ENCODE results near the gene MOK.

MOK gene

DNA sequence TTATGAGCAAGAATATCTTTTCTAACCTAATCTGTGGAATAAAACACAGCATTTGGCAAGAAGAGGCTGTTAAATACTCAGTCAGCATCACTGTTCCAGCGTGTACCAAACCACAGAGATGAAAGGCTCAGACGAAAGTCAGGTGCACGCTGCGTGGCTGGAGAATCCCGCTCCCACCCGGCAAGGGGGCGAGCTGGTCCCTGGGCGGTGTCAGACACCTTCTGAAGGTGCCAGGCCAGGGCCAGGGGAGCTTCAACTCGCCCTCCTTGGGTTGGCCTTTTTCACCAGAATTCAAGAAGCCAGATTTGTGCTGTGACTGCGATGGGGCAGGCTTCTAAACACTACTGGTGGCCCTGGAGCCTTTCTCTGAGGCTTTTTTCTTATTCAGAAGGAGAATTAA is 92.1 kb downstream of the MOK start:
- no peak overlapping the region for H3K4me3 ChIP-seq (ENCODE audit: low read length)
- TF ChIP-seq, protein P1, sequence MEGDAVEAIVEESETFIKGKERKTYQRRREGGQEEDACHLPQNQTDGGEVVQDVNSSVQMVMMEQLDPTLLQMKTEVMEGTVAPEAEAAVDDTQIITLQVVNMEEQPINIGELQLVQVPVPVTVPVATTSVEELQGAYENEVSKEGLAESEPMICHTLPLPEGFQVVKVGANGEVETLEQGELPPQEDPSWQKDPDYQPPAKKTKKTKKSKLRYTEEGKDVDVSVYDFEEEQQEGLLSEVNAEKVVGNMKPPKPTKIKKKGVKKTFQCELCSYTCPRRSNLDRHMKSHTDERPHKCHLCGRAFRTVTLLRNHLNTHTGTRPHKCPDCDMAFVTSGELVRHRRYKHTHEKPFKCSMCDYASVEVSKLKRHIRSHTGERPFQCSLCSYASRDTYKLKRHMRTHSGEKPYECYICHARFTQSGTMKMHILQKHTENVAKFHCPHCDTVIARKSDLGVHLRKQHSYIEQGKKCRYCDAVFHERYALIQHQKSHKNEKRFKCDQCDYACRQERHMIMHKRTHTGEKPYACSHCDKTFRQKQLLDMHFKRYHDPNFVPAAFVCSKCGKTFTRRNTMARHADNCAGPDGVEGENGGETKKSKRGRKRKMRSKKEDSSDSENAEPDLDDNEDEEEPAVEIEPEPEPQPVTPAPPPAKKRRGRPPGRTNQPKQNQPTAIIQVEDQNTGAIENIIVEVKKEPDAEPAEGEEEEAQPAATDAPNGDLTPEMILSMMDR (conservative IDR thresholded peaks at IDR 0.05; ENCODE audit: low read length) = no peak
- no peak for DNase-seq (ENCODE audit: low read depth)

DNA sequence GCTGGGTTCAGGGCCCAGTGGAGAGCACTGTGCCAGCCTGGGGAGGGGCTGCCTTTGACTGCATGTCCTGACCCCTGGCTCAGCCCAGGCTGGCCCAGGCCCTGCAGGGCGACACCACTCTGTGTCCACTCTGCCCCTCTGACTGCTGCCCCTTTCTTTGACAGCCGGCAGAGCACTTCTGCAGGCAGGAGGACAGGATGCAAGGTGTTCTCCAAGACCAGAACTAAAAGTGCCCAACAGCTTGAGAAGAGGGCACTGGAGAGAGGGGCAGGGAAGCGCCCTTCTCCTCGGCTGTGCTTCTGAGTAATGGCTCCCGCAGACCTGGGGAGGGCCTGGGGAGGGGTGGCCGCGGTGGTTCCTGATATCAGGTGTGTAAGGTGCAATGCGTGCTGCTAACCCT is 92.6 kb downstream of the MOK start:
- no peak overlapping the region for H3K4me3 ChIP-seq (ENCODE audit: low read length)
- TF ChIP-seq, protein P1 (conservative IDR thresholded peaks at IDR 0.05; ENCODE audit: low read length) = no peak
- no peak for DNase-seq (ENCODE audit: low read depth)

DNA sequence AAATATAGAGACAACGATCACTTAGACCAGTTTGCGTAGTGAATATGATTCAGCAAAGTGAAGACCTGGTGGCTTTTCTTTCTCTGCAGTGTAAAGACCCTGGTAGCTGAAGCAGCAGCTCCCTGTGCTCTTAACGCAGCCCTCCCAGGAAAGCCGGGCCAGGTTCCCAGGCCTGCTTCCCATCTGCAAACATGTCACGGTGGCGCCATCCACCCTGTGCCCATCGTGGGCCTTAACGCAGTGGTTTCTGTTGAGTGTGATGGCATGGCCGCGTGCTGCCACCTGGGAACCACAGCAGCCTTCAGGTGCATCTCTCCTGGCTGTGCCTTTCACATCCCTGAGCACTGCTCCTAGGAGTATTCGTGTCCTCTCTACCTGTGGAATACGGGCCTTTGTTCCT is 93.7 kb downstream of the MOK start:
- no peak overlapping the region for H3K4me3 ChIP-seq (ENCODE audit: low read length)
- TF ChIP-seq, protein P1 (conservative IDR thresholded peaks at IDR 0.05; ENCODE audit: low read length) = no peak
- no peak for DNase-seq (ENCODE audit: low read depth)

DNA sequence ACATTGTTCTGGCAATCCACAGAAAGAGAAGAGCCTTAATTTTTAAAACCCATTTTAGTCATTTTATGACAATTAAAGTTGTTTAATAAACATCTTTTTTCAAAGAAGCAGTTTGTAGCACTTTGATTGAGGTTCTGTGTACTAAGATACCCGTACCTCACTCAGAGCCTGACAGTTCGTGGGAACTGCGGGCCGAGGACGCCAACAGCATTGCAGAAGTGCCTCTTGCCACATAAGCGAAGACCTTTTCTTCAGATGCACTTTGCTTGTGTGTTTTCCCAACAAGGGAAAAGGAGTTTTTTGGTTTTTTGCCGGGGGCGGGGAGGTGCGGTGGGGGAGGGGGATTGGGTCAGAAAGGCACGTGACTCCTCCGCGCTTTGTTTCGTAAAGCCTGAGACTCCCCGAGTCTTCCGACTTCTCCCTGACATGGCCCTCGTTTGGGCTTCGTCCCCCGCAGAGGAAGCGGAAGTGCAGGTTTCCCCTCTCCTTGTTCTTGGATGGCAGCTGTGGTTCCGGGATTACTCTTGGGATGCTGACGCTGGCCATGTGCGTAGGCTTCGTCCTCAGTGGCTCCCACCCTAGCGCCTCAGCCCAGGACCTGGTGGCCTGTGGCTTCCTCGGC is 94.4 kb downstream of the MOK start:
- TF ChIP-seq, protein P1 (conservative IDR thresholded peaks at IDR 0.05; ENCODE audit: low read length) = no peak
- no peak for DNase-seq (ENCODE audit: low read depth)
- no peak overlapping the region for H3K4me3 ChIP-seq (ENCODE audit: low read length)

DNA sequence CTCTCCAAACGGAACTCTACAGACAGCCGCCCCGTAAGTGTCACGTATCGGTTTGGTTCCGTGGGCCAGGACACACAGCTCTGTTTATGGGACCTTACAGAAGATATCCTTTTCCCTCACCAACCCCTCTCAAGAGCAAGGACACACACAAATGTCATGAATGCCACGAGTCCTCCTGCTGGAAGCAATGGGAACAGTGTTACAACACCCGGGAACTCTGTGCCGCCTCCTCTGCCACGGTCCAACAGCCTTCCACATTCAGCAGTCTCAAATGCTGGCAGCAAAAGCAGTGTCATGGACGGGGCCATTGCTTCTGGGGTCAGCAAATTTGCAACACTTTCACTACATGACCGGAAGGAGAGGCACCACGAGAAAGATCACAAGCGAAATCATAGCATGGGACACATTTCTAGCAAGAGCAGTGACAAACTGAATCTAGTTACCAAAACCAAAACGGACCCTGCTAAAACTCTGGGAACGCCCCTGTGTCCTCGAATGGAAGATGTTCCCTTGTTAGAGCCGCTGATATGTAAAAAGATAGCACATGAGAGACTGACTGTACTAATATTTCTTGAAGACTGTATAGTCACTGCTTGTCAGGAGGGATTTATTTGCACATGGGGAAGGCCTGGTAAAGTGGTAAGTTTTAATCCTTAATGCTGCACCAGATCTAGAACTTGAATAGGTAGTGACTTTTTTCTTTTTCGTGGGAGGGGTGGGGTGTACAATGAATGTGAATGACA is 95.6 kb downstream of the MOK start:
- peak; percentile 37 for DNase-seq (ENCODE audit: low read depth)
- TF ChIP-seq, protein P1 (conservative IDR thresholded peaks at IDR 0.05; ENCODE audit: low read length) = peak; percentile 54
- H3K4me3 ChIP-seq (ENCODE audit: low read length) = no peak overlapping the region

DNA sequence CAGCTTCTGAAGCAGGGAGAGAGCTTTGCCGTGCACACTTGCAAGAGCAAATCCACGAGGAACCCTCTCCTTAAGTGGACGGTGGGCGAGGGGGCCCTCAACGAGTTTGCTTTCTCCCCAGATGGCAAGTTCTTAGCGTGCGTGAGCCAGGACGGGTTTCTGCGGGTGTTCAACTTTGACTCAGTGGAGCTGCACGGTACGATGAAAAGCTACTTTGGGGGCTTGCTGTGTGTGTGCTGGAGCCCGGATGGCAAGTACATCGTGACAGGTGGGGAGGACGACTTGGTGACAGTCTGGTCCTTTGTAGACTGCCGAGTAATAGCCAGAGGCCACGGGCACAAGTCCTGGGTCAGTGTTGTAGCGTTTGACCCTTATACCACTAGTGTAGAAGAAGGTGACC is 96.2 kb downstream of the MOK start:
- DNase-seq (ENCODE audit: low read depth) = no peak
- H3K4me3 ChIP-seq (ENCODE audit: low read length) = no peak overlapping the region
- TF ChIP-seq, protein P1 (conservative IDR thresholded peaks at IDR 0.05; ENCODE audit: low read length) = no peak

DNA sequence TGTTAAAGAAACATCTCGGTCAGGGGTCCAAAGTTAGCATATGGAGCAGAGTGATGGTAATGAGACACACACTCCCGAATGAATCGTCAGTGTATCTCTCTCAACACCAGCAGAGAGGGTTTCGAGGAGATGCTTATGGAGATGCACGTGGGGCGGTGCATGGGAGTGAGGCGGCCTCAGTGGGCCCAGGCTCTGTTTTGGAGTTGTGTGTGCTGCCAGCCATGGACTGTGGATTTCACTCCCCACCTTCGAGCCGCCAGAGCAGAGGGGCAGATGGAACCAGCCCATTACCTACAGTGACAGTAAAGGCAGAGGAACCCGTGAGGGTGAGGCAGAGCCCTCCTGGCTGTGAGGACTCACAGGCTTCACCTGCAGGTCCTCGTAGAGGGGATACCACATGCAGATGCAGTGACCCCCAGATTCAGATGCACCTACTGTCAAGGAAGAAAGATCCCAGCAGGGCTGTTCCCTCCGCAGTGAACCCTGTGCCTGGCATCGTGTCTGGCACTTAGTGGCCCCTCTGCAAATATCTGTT is 97.1 kb downstream of the MOK start:
- DNase-seq (ENCODE audit: low read depth) = no peak
- H3K4me3 ChIP-seq (ENCODE audit: low read length) = no peak overlapping the region
- TF ChIP-seq, protein P1 (conservative IDR thresholded peaks at IDR 0.05; ENCODE audit: low read length) = no peak
